Embryonic facial prominence (tissue), 1 donor: Measurements from ENCODE around the gene ULK4.
"Not testable (repeated sequence)": the region's sequence is repeated elsewhere in the genome, so short reads cannot be mapped to it uniquely, and the experiment has no call there.

Source experiments
- DNase-seq: peaks from one replicate; pipeline ENCODE4 v3.0.0-alpha.2; 2016; ENCODE audit errors: extremely low spot score

Gene ULK4

GRCh38 chr3:41649129-41649739 lies 312.7 kb downstream of the ULK4 start:
- no peak for DNase-seq

DNA sequence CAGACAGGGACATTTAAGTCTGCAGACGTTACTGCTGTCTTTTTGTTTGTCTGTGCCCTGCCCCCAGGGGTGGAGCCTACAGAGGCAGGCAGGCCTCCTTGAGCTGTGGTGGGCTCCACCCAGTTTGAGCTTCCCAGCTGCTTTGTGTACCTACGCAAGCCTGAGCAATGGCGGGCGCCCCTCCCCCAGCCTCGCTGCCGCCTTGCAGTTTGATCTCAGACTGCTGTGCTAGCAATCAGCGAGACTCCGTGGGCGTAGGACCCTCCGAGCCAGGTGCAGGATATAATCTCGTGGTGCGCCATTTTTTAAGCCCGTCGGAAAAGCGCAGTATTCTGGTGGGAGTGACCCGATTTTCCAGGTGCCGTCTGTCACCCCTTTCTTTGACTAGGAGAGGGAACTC lies 314.2 kb downstream of the ULK4 start:
- not testable (repeated sequence) for DNase-seq

DNA sequence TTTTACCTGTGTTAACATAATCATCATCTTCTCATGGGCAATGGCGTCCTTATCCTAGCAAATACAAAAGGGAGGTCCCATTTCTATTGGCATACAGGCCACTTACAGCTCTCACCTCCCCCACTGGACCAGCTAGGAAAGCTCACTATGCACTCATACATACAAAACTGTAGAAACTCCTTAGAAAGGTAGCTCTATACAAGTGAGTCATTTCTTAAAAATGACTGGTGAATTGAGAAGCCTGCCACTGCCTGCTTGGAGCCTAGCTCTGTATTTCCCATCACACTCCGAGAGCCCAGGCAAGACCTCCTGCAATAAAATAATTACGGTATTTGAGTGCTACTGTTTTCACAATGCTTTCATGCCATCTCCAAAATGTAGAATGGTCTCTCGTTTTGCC lies 321.8 kb downstream of the ULK4 start:
- no peak for DNase-seq

DNA sequence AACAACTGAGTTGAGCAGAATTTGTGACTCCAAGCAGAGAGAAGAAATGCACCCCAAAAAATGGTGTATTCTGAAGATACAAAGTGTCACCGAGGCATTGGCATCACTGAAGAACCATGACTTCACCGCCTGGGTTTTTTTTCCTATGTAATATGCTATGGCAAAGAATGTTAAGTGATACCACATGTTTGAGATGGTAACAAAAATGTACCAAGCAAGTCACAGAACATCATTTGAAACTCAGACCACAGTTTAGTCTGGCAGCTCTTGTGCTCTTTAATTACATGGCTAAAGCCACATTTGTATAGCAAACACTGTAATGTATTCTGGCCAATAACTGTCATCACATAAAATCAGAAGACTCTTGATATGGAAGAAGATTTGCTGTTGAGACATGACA lies 323.5 kb downstream of the ULK4 start:
- DNase-seq = no peak

GRCh38 chr3:41632700-41633099 lies 329.2 kb downstream of the ULK4 start:
- DNase-seq = no peak

- no peak for DNase-seq
Measured at GRCh38 chr3:41630708-41631107, 331.2 kb downstream of the ULK4 start.

DNA sequence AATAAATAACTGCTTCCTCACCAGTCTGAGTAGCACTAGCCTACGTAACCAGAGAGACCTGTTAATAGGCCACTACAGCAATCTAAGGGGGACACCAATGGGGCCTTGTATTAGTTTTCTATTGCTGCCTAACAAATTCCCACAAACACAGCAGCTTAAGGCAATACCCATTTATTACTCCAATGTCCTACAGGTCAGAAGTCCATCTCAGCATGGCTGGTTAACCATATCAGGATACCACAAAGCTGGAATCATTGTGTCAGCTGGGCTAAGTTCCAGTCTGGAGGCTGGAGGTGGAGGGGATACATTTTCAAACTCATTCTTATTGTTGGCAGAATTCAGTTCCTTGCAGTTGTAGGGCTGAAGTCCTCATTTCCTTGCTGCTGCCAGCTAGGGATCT lies 331.9 kb downstream of the ULK4 start:
- no peak for DNase-seq

DNA sequence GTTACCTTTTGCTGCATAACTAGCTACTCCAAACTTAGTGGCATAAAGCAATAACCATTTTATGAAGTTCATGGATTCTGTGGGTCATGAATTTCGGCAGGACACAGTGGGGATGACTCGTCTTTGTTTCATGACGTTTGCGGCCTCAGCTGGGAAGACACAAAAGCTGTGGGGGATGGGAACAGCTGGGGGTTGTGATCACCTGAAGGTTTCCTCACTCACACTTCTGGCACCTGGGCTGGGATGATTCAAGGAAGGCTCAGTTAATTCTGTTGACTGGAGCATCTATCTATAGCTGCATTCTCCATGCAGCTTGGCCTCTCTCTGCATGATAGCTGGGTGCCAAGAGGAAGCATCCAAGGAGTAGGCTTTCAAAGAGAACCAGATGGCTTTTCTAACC lies 332.8 kb downstream of the ULK4 start:
- no peak for DNase-seq

DNA sequence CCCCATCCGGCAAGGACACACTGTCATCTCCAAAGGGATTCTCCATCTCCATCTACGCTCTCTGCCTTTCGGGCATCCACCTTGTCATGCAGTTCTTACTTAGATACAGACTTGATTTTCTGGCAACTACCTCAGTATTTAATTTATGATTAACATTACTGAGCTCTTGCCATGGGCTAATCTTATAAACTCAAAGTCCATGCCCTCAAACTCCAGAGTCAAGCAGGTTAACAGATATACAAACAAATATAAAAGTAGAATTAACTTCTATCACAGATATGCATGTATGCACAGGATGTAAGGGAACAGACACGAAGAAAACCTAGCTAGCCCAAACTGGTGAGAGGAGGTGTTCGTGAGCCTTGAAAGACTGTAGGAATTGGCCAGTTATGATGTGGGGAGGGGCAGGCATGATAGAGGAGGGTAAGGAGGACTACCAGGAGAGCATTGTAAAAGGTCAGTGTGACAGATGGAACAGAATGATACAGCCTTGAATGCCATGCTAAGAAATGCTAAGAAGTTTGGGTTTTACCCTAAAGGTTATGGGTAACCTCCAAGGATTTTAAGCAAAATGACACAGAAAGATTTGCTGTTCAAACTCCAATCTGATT lies 334.3 kb downstream of the ULK4 start:
- no peak for DNase-seq

DNA sequence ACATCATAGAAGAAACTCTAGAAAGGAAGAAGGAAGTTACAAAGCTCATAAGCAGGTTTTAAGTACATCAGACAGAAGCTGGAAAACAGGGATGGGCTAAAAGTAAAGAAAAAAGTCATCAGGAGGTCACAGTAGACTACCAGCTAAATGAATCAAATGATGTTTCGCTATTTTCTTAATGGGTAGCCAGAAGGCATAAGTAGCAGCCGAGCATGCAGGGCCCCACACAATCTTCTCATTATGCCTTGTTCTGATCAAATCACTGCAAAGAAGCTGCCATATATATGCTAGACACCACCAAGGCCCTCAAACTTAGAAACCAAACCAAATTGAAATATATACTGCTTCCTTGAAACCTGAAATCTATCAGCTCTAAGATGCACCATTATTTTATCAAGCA lies 349.1 kb downstream of the ULK4 start:
- DNase-seq = no peak

GRCh38 chr3:41611008-41611407 lies 350.9 kb downstream of the ULK4 start:
- DNase-seq = no peak

DNA sequence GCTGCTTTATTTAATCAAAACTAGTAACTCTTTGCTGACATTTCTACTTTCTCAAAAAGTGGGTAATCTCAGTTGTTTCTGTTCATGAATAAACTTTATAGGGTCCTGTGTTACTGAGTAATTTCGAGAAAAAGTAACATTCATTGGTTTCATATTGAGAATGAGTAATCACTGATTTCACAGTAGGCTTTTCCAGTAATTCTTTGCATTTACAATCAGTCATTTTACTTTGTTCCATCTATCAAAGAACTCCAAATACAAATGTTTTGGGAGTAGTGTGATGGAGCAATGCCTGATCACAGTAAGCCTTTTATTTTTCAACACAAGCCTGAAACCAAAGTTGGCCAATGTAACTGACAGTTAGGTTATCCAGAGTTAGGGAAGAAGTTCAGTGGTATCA lies 353.6 kb downstream of the ULK4 start:
- DNase-seq = no peak

GRCh38 chr3:41603807-41604206 lies 358.1 kb downstream of the ULK4 start:
- DNase-seq = no peak

GRCh38 chr3:41602121-41602520 lies 359.8 kb downstream of the ULK4 start:
- no peak for DNase-seq

- no peak for DNase-seq
Measured at GRCh38 chr3:41601404-41601987, 360.4 kb downstream of the ULK4 start.

DNA sequence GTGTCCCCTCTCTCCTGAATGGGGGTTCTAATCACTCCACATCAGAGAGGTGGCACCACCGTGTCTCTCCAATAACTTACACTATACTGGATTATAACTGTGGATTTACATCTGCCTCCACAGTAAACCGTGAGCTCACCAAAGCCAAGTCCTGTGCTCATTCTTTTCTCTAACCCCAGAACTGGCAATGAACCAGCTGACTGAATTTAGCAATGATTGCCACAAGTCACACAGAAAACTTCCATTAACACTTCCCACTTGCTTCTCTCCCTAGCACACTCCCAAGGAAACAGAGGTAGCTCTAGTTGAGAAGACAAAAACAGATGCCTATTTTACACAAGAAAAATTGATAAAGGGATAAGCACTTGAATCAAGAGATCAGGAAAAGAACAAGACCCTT lies 361.3 kb downstream of the ULK4 start:
- no peak for DNase-seq

- DNase-seq = no peak
Measured at GRCh38 chr3:41599127-41599484, 362.8 kb downstream of the ULK4 start.

GRCh38 chr3:41598402-41599126 lies 363.3 kb downstream of the ULK4 start:
- DNase-seq = no peak

DNA sequence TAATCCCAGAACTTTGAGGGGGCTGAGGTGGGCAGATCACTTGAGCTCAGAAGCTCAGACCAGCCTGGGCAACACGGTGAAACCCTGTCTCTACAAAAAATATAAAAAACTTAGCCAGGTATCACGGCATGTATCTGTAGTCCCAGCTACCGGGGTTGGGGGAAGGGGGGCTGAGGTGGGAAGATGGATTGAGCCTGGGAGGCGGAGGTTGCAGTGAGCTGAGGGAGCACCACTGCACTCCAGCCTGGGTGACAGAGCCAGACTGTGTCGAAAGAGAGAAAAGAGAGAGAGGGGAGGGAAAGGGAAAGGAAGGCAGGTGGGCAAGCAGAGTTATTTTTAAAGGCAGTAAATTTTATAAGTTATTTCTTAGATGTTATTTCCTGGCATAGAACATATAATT lies 368.1 kb downstream of the ULK4 start:
- DNase-seq = no peak

DNA sequence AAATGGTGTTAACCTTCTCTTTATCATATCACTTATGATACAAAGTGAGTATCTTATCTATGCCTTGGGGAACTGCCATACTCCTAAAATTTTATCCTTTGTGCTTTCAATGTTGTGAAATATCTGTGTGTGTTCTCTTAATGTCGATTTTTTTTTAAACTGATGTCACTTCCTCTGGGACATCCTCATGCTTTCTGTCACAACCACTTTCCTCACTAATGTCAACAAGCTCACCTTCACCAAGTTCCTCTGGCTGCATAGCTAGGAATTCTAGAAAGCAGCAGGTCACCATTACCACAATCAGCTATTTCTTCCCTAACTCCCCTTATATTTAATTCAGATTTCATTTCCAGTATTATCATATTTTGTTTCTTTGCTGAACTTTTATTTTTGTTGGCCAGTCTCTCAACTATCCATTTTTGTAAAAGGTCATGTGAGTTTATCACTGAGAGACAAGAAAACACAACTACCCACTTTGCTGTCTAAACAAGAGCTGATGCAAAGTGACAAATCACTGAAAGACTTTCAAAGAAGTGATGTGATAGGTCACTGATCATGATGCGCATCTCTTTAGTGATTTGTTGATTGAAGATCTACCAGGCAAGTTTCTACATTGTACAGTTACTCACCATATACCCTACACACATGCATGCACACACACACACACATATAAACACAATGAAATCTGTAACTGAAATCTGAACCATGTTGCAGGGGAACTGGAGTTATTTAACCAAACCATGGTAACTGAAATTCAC lies 369.0 kb downstream of the ULK4 start:
- DNase-seq = no peak

DNA sequence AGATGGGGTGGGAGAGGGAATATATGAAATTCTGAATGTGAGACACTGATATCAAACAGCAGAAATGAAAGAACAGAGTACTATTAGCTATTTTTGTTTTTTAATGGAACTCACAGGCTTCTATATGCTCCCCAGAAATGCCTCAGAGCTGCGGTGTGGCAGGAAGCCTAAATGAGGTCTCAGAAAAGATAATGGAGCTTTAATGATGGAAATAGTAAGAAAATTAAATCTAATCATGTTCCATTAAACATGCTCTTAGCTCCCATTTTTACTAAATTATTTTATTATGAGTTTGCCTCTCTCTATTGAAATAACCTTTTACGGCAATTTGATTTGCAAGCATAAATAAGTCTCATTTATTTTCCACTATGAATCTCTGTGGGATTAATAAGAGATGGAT lies 378.9 kb downstream of the ULK4 start:
- no peak for DNase-seq

- DNase-seq = no peak
Measured at GRCh38 chr3:41581700-41582099, 380.2 kb downstream of the ULK4 start.
